Measurements from ENCODE around the gene HADHB.

DNA sequence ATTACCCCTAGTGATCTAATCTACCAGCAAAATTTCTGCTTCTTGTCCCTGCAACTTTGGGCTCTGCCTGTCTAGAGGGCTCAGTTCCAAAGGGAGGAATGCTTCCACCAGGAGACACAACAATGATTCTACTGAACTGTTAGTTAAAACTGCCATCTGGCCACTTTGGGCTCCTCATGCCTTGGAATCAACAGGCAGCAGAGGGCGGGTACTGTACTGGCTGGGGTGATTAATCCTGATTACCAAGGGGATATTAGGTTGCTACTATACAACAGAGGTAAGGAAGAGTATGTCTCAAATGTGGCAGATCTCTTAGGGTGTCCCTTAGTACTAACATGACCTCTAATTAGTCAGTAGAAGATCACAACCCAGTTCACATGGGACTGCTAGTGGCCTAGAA lies 21.7 kb upstream of the HADHB start:
- TF ChIP-seq, protein P1, sequence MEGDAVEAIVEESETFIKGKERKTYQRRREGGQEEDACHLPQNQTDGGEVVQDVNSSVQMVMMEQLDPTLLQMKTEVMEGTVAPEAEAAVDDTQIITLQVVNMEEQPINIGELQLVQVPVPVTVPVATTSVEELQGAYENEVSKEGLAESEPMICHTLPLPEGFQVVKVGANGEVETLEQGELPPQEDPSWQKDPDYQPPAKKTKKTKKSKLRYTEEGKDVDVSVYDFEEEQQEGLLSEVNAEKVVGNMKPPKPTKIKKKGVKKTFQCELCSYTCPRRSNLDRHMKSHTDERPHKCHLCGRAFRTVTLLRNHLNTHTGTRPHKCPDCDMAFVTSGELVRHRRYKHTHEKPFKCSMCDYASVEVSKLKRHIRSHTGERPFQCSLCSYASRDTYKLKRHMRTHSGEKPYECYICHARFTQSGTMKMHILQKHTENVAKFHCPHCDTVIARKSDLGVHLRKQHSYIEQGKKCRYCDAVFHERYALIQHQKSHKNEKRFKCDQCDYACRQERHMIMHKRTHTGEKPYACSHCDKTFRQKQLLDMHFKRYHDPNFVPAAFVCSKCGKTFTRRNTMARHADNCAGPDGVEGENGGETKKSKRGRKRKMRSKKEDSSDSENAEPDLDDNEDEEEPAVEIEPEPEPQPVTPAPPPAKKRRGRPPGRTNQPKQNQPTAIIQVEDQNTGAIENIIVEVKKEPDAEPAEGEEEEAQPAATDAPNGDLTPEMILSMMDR (IDR thresholded peaks at IDR 0.05; ENCODE audit: low read depth, low read length, poor library complexity, severe bottlenecking), result no peak
- no peak for TF ChIP-seq EZH2phosphoT487 (IDR thresholded peaks at IDR 0.05; ENCODE audit: borderline replicate concordance, low read length)
